Trophoblast cell (in vitro differentiated cells and primary cell): ENCODE data around the gene IGF2R.
"Not testable (repeated sequence)": the region's sequence is repeated elsewhere in the genome, so short reads cannot be mapped to it uniquely, and the experiment has no call there.

ENCODE experiments used
- DNase-seq, 2 donors: peaks; one replicate each; pipeline ENCODE4 v3.0.0-alpha.2; 2016
- H2AFZ ChIP-seq: 2 replicates; pipeline ENCODE4 v1.6.1; 2013; ENCODE audit warnings: low read length, moderate library complexity, mild to moderate bottlenecking; ENCODE audit not compliant: insufficient read depth, poor library complexity
- H2AK5ac ChIP-seq: 2 replicates; pipeline ENCODE4 v1.6.1; 2013; ENCODE audit warnings: mild to moderate bottlenecking, low read length
- H2BK120ac ChIP-seq: 2 replicates; pipeline ENCODE4 v1.6.1; 2013; ENCODE audit warnings: low read length, mild to moderate bottlenecking, moderate library complexity; ENCODE audit not compliant: insufficient read depth, poor library complexity
- H2BK12ac ChIP-seq: 2 replicates; pipeline ENCODE4 v1.6.1; 2013; ENCODE audit warnings: mild to moderate bottlenecking, low read length, moderate library complexity
- H2BK5ac ChIP-seq: 2 replicates; pipeline ENCODE4 v1.6.1; 2013; ENCODE audit warnings: low read length, low read depth, moderate library complexity, mild to moderate bottlenecking; ENCODE audit not compliant: poor library complexity
- H3K14ac ChIP-seq: 2 replicates; pipeline ENCODE4 v1.6.1; 2013; ENCODE audit warnings: mild to moderate bottlenecking, low read length
- H3K18ac ChIP-seq: 2 replicates; pipeline ENCODE4 v1.6.1; 2013; ENCODE audit warnings: mild to moderate bottlenecking, low read length
- H3K23ac ChIP-seq: 2 replicates; pipeline ENCODE4 v1.6.1; 2013; ENCODE audit warnings: low read length
- H3K27ac ChIP-seq: 2 replicates; pipeline ENCODE4 v1.5.1; 2013; ENCODE audit warnings: low read depth, mild to moderate bottlenecking, inconsistent platforms, low read length, moderate library complexity
- H3K27me3 ChIP-seq: 2 replicates; pipeline ENCODE4 v1.6.1; 2013; ENCODE audit warnings: inconsistent platforms, mild to moderate bottlenecking, low read length, moderate library complexity; ENCODE audit not compliant: insufficient read depth
- H3K36me3 ChIP-seq, 2 experiments: 1 replicate in 1 of 2; 2 replicates in 1 of 2; pipeline ENCODE4 v1.6.1; 2013; ENCODE audit warnings: low read length in 2 of 2, mild to moderate bottlenecking in 2 of 2, moderate library complexity in 1 of 2; ENCODE audit not compliant: insufficient read depth in 2 of 2, control insufficient read depth in 1 of 2
- H3K4ac ChIP-seq: 2 replicates; pipeline ENCODE4 v1.6.1; 2013; ENCODE audit warnings: low read depth, mild to moderate bottlenecking, low read length, moderate library complexity
- H3K4me1 ChIP-seq, 2 experiments: 1 replicate in 1 of 2; 2 replicates in 1 of 2; pipeline ENCODE4 v1.6.1; 2013; ENCODE audit warnings: low read length in 2 of 2, mild to moderate bottlenecking in 2 of 2, moderate library complexity in 1 of 2; ENCODE audit not compliant: insufficient read depth in 2 of 2, control insufficient read depth in 1 of 2
- H3K4me2 ChIP-seq: 2 replicates; pipeline ENCODE4 v1.6.1; 2013; ENCODE audit warnings: inconsistent platforms, mild to moderate bottlenecking, low read length, moderate library complexity
- H3K4me3 ChIP-seq: 2 replicates; pipeline ENCODE4 v1.5.1; 2013; ENCODE audit warnings: mild to moderate bottlenecking, low read depth, low read length, inconsistent platforms
- H3K79me1 ChIP-seq: one replicate; pipeline ENCODE4 v1.6.1; 2013; ENCODE audit warnings: low read length
- H3K79me2 ChIP-seq: 2 replicates; pipeline ENCODE4 v1.6.1; 2013; ENCODE audit warnings: low read length, mild to moderate bottlenecking; ENCODE audit not compliant: control insufficient read depth, insufficient read depth, poor library complexity
- H3K9ac ChIP-seq: 2 replicates; pipeline ENCODE4 v1.6.1; 2013; ENCODE audit warnings: mild to moderate bottlenecking, low read length
- H3K9me3 ChIP-seq: 2 replicates; pipeline ENCODE4 v1.6.1; 2013; ENCODE audit warnings: low read depth, mild to moderate bottlenecking, control low read depth, inconsistent platforms, low read length; ENCODE audit not compliant: insufficient read depth
- H4K12ac ChIP-seq: 2 replicates; pipeline ENCODE4 v1.6.1; 2013; ENCODE audit warnings: low read depth, mild to moderate bottlenecking, low read length, moderate library complexity
- H4K8ac ChIP-seq: 2 replicates; pipeline ENCODE4 v1.6.1; 2013; ENCODE audit warnings: low read depth, mild to moderate bottlenecking, low read length, moderate library complexity
- H4K91ac ChIP-seq: one replicate; pipeline ENCODE4 v1.6.1; 2013; ENCODE audit warnings: low read depth, mild to moderate bottlenecking, low read length, moderate library complexity
- WGBS: extraction: QIAGEN DNeasy Blood & Tissue Kit; methylation state at CpG from one replicate; pipeline ENCODE4 v1.1.7; 2013; ENCODE audit warnings: missing lambda C conversion rate; ENCODE audit not compliant: insufficient read length, insufficient coverage; ENCODE audit errors: extremely low coverage; 5-methylcytosine and 5-hydroxymethylcytosine counted together

The IGF2R gene

DNA sequence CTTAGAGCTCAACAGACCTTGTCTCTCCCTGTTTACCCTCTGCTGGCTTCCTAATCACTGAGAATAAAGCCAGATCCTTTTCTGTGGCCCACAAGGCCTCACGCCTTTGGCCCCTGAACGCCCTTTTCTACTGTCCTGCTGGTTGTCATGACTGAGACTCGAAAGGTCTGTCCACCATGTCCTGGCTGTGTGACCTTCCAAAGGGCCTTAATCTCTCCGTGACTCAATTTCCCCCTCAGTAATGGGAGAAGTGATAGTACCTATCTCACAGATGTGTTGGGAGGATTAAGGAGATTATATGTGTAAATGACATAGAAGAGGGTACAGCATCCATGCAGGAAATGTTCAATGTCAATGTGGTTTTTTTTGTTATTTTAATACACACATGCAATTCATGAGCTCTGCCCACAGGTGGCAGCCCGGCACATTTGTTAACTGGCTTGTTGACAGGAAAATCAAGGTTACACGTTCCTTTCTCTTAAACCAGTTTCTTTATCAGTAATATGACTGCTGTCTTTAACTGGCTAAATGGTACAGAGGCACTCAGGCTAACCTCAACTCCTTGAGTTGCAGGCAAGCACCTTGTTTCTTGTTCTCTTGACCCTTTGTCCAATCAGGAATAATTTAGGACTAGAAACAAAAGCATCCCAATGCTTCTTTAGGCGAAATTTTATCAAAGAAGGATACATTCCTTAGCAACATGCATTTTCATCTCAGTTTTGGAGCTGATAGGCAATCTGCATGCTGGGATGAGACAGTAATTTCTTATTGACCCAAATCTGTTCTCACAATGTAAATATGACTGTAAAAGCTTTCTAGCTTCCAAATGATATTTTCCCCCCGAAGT lies 169.3 kb downstream of the IGF2R start:
- Histone ChIP-seq H3K79me1 (no peaks in the 10 kb centered on the region), H3K9ac (no peak overlapping the region), H3K9me3 (peaks cover 1% of the 10 kb centered on the region), H3K79me2 (no peaks in the 10 kb centered on the region), H3K4me2 (no peak overlapping the region), H2BK12ac (no peak overlapping the region), H4K8ac (no peak overlapping the region), H2AK5ac (no peak overlapping the region), H4K91ac (no peak overlapping the region), H3K4ac (no peak overlapping the region), H3K27ac (no peak overlapping the region), H4K12ac (no peak overlapping the region), H3K18ac (no peak overlapping the region), H3K4me3 (no peak overlapping the region), H3K4me1 (peaks cover 6 to 9% of the 10 kb centered on the region in 2 experiments), H3K23ac (no peak overlapping the region), H2AFZ (no peak overlapping the region), H3K14ac (no peak overlapping the region), H2BK120ac (no peak overlapping the region), H3K36me3 (peaks cover 0 to 2% of the 10 kb centered on the region in 2 experiments), H3K27me3 (no peaks in the 10 kb centered on the region), H2BK5ac (no peak overlapping the region)
- peak; percentile 53 to 80 for DNase-seq
- no CpG with 5 or more reads among the region's 8 CpGs for WGBS

- H2BK12ac ChIP-seq, result peak overlapping the region; percentile 26
- H2AK5ac ChIP-seq, result no peak overlapping the region
- no peak overlapping the region for H4K12ac ChIP-seq
- H3K9ac ChIP-seq, result no peak overlapping the region
- H3K14ac ChIP-seq, result no peak overlapping the region
- no peaks in the 10 kb centered on the region for H3K79me1 ChIP-seq
- no peak overlapping the region for H2BK120ac ChIP-seq
- H3K27ac ChIP-seq, result no peak overlapping the region
- H3K27me3 ChIP-seq, result no peaks in the 10 kb centered on the region
- H2BK5ac ChIP-seq, result no peak overlapping the region
- no peak overlapping the region for H3K23ac ChIP-seq
- no peak overlapping the region for H3K4me3 ChIP-seq
- no peaks in the 10 kb centered on the region for H3K79me2 ChIP-seq
- peaks cover 1% of the 10 kb centered on the region for H3K9me3 ChIP-seq
- no peak for DNase-seq
- no peak overlapping the region for H2AFZ ChIP-seq
- no peak overlapping the region for H3K4me2 ChIP-seq
- H4K91ac ChIP-seq, result no peak overlapping the region
- peaks cover 6 to 9% of the 10 kb centered on the region in 2 experiments for H3K4me1 ChIP-seq
- H3K36me3 ChIP-seq, result peaks cover 4% of the 10 kb centered on the region in 2 experiments
- H3K18ac ChIP-seq, result no peak overlapping the region
- no CpG with 5 or more reads among the region's 13 CpGs for WGBS
- H4K8ac ChIP-seq, result no peak overlapping the region
- H3K4ac ChIP-seq, result no peak overlapping the region
Observed at GRCh38 chr6:160138839-160139419, 170.0 kb downstream of the IGF2R start.

- Histone ChIP-seq H3K36me3 (peaks cover 4% of the 10 kb centered on the region in 2 experiments), H3K27me3 (no peaks in the 10 kb centered on the region), H3K4me3 (no peak overlapping the region), H3K4me1 (peaks cover 6 to 9% of the 10 kb centered on the region in 2 experiments), H3K4me2 (no peak overlapping the region), H3K23ac (no peak overlapping the region), H2AK5ac (no peak overlapping the region), H3K79me1 (no peaks in the 10 kb centered on the region), H2BK120ac (no peak overlapping the region), H3K14ac (no peak overlapping the region), H4K8ac (no peak overlapping the region), H3K18ac (no peak overlapping the region), H3K79me2 (no peaks in the 10 kb centered on the region), H2BK5ac (no peak overlapping the region), H4K12ac (no peak overlapping the region), H4K91ac (no peak overlapping the region), H3K9me3 (peaks cover 1% of the 10 kb centered on the region), H2AFZ (no peak overlapping the region), H3K9ac (no peak overlapping the region), H3K27ac (no peak overlapping the region), H2BK12ac (no peak overlapping the region), H3K4ac (no peak overlapping the region)
- DNase-seq, result peak in 1 of 2 donors; percentile 14
- no CpG with 5 or more reads among the region's 12 CpGs for WGBS
Observed at GRCh38 chr6:160139420-160139851, 170.6 kb downstream of the IGF2R start.

DNA sequence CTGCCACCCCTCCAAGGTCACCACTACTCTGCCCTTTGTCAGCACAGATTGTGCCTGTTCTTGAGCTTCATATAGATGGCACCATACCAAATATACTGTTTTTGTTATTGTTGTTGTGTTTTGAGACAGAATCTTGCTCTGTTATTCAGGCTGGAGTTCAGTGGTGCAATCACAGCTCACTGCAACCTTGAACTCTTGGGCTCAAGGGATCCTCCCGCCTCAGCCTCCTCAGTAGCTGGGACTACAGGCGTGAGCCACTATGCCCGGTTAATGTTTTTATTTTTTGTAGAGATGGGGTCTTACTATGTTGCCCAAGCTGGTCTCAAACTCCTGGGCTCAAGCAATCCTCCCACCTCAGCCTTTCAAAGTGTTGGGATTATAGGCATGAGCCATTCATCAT lies 171.6 kb downstream of the IGF2R start:
- not testable (repeated sequence) for H3K4me1 ChIP-seq

More for the DNA sequence above, 171.6 kb downstream of the IGF2R start:
- H2AK5ac ChIP-seq, H2BK5ac ChIP-seq, H2AFZ ChIP-seq, H4K91ac ChIP-seq, H3K14ac ChIP-seq, H3K9ac ChIP-seq, H4K12ac ChIP-seq, H3K79me1 ChIP-seq, H2BK12ac ChIP-seq, H3K4me3 ChIP-seq, H4K8ac ChIP-seq, H3K27ac ChIP-seq, H3K27me3 ChIP-seq, H3K4me2 ChIP-seq, H3K18ac ChIP-seq, H3K9me3 ChIP-seq, H3K23ac ChIP-seq, H3K4ac ChIP-seq, H3K79me2 ChIP-seq, DNase-seq, H2BK120ac ChIP-seq, H3K36me3 ChIP-seq: not testable (repeated sequence)
- no CpG with 5 or more reads among the region's 3 CpGs for WGBS
